ENCODE results near the gene ARMC6.
A peak's percentile ranks its signal among the peaks of the same experiment; 100 is the strongest.

Gene ARMC6

DNA sequence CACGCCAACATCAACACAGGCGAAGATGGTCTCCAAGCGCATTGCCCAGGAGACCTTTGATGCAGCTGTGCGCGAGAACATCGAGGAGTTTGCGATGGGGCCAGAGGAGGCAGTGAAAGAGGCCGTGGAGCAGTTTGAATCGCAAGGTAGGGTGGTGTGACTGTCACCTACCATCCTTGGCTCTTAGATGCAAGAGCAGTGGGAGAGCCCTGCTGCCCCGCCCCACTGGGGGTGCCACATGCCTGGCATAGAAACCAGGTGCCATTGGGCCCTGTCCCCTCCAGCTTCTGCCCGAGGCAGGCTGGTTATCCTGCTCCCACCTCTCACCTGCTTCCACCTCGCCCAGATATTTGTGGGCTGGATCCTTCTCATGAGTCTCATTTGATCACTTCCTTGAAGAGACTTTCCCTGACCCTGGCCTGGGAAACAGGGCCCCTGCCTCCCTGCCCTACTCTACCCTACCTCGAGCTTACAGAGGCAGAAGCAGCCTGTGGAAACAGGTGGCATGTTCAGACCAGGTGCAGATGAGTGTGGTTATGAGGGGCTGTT is 9.4 kb downstream of the ARMC6 start:
- H3K9me3 ChIP-seq (ENCODE audit: severe bottlenecking), result peaks cover 2% of the 10 kb centered on the region
- H3K27ac ChIP-seq, result no peak overlapping the region
- no peak for DNase-seq
- no peak overlapping the region for H3K4me3 ChIP-seq (ENCODE audit: low read depth, low read length)
- TF ChIP-seq, protein P1, sequence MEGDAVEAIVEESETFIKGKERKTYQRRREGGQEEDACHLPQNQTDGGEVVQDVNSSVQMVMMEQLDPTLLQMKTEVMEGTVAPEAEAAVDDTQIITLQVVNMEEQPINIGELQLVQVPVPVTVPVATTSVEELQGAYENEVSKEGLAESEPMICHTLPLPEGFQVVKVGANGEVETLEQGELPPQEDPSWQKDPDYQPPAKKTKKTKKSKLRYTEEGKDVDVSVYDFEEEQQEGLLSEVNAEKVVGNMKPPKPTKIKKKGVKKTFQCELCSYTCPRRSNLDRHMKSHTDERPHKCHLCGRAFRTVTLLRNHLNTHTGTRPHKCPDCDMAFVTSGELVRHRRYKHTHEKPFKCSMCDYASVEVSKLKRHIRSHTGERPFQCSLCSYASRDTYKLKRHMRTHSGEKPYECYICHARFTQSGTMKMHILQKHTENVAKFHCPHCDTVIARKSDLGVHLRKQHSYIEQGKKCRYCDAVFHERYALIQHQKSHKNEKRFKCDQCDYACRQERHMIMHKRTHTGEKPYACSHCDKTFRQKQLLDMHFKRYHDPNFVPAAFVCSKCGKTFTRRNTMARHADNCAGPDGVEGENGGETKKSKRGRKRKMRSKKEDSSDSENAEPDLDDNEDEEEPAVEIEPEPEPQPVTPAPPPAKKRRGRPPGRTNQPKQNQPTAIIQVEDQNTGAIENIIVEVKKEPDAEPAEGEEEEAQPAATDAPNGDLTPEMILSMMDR (IDR thresholded peaks at IDR 0.05; ENCODE audit: low read depth, low read length), result no peak
- H3K27me3 ChIP-seq (ENCODE audit: insufficient read depth, low read depth, severe bottlenecking), result no peaks in the 10 kb centered on the region
- H3K36me3 ChIP-seq, result peaks cover 45% of the 10 kb centered on the region

DNA sequence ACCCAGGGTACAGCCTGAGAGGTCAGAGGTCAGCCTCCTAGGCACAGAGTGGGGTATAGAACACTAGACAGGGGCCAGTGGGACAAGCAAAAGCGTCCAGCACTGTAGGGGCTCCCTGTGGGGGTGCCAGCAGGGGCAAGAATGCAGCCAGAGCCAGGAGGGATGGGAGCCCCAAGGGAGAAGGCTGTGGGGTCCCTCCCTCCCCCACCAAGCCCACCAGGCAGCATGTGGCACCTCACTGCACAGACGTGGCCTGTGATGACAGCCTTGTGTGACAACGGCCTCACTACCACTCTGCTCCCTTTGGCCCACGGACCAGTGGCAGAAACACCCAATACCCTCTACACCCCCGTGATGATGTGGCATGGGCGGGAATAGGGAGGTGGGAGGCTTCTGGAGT is 10.1 kb downstream of the ARMC6 start:
- no peaks in the 10 kb centered on the region for H3K27me3 ChIP-seq (ENCODE audit: insufficient read depth, low read depth, severe bottlenecking)
- H3K36me3 ChIP-seq, result peaks cover 43% of the 10 kb centered on the region
- TF ChIP-seq, protein P1 (IDR thresholded peaks at IDR 0.05; ENCODE audit: low read depth, low read length), result no peak
- no peak for DNase-seq
- no peak overlapping the region for H3K4me3 ChIP-seq (ENCODE audit: low read depth, low read length)
- H3K27ac ChIP-seq, result no peak overlapping the region
- H3K9me3 ChIP-seq (ENCODE audit: severe bottlenecking), result no peaks in the 10 kb centered on the region

DNA sequence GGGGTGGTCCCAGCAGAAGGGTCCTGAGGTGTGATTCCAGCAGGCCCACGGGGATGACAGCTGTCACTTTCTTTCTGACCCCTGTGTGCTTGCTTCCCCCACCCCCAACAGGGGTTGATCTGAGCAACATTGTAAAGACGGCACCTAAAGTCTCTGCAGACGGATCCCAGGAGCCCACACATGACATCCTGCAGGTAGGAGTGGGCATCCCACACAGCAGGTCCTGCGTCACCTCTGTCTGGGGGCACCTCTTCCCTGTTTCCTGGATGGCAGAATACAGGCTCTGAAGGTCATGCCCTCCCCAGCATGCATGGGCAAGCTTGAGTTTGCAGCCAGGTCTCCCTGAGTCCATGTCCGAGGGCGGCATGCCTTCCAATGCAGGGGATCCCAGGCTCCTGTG is 10.5 kb downstream of the ARMC6 start:
- TF ChIP-seq, protein P1 (IDR thresholded peaks at IDR 0.05; ENCODE audit: low read depth, low read length), result no peak
- H3K9me3 ChIP-seq (ENCODE audit: severe bottlenecking), result no peaks in the 10 kb centered on the region
- no peaks in the 10 kb centered on the region for H3K27me3 ChIP-seq (ENCODE audit: insufficient read depth, low read depth, severe bottlenecking)
- DNase-seq, result no peak
- peaks cover 43% of the 10 kb centered on the region for H3K36me3 ChIP-seq
- no peak overlapping the region for H3K4me3 ChIP-seq (ENCODE audit: low read depth, low read length)
- no peak overlapping the region for H3K27ac ChIP-seq

DNA sequence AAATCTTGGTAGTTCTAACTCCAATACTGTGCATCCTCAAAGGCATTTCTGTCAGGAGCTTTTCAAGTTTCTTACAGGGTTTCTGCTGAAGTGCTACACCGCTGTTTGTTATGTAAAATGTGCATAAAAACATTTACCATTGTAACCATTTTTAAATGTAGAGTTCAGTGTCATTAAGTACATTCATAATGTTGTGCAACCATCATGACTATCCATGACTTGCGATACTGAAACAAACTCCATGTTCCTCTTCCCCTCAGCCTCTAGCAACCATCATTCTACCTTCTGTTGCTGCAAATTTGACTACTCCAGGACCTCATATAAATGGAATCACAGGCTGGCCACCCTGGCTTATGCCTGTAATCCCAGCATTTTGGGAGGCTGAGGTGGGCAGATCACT is 16.0 kb downstream of the ARMC6 start:
- no peaks in the 10 kb centered on the region for H3K9me3 ChIP-seq (ENCODE audit: severe bottlenecking)
- no peaks in the 10 kb centered on the region for H3K27me3 ChIP-seq (ENCODE audit: insufficient read depth, low read depth, severe bottlenecking)
- H3K36me3 ChIP-seq, result peaks cover 70% of the 10 kb centered on the region
- H3K4me3 ChIP-seq (ENCODE audit: low read depth, low read length), result no peak overlapping the region
- H3K27ac ChIP-seq, result no peak overlapping the region
- no peak for DNase-seq
- TF ChIP-seq, protein P1 (IDR thresholded peaks at IDR 0.05; ENCODE audit: low read depth, low read length), result no peak

DNA sequence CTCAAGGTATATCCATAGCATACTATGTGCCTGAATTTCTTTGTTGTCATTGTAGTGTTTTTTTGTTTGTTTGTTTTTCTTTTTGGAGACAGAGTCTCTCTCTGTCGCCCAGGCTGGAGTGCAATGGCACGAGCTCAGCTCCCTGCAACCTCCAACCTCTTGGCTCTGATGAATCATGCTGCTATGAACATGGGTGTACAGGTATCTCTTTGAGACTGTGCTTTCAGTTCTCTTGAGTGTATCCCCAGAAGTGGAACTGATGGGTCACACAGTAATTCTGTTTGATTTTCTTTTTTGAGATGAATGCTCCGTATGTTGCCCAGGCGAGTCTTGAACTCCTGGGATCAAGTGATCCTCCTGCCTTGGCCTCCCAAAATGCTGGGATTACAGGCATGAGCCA is 16.7 kb downstream of the ARMC6 start:
- no peak overlapping the region for H3K4me3 ChIP-seq (ENCODE audit: low read depth, low read length)
- H3K27ac ChIP-seq, result no peak overlapping the region
- H3K27me3 ChIP-seq (ENCODE audit: insufficient read depth, low read depth, severe bottlenecking), result no peaks in the 10 kb centered on the region
- TF ChIP-seq, protein P1 (IDR thresholded peaks at IDR 0.05; ENCODE audit: low read depth, low read length), result no peak
- no peak for DNase-seq
- no peaks in the 10 kb centered on the region for H3K9me3 ChIP-seq (ENCODE audit: severe bottlenecking)
- peaks cover 70% of the 10 kb centered on the region for H3K36me3 ChIP-seq

DNA sequence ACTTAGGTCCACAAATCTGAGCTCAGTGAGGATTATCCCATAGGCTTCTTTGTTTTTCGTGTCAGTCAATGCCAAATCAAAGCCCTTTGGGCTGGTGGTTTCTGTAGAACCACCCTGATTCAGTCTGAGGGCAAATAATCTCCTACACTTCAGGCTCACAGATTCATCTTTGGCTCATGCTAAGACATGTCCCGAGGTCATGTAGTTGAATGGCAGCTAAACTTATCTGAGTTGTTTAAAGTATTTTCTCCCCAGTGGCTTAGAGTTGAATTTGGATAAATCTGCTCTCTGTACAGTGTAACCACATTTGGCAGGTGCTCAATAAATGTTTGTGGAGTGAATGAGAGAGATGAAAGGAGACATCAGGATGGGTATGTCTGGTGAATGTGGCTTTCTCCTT is 17.3 kb downstream of the ARMC6 start:
- DNase-seq, result no peak
- Histone ChIP-seq H3K4me3 (ENCODE audit: low read depth, low read length) (no peak overlapping the region), H3K9me3 (ENCODE audit: severe bottlenecking) (no peaks in the 10 kb centered on the region), H3K36me3 (peaks cover 73% of the 10 kb centered on the region), H3K27ac (peak overlapping the region; percentile 33), H3K27me3 (ENCODE audit: insufficient read depth, low read depth, severe bottlenecking) (no peaks in the 10 kb centered on the region)
- TF ChIP-seq, protein P1 (IDR thresholded peaks at IDR 0.05; ENCODE audit: low read depth, low read length), result no peak
